Skeletal muscle cell (primary cell): ENCODE results near the gene RAG1.

Experiments used
- DNase-seq: peaks from one replicate; pipeline ENCODE4 v3.0.0-alpha.2; 2010; ENCODE audit warnings: low read depth
- H3K4me3 ChIP-seq: 2 replicates; pipeline ENCODE4 v1.5.1; 2011; ENCODE audit warnings: low read depth, mild to moderate bottlenecking, control low read depth, low read length, moderate library complexity

Gene RAG1

DNA sequence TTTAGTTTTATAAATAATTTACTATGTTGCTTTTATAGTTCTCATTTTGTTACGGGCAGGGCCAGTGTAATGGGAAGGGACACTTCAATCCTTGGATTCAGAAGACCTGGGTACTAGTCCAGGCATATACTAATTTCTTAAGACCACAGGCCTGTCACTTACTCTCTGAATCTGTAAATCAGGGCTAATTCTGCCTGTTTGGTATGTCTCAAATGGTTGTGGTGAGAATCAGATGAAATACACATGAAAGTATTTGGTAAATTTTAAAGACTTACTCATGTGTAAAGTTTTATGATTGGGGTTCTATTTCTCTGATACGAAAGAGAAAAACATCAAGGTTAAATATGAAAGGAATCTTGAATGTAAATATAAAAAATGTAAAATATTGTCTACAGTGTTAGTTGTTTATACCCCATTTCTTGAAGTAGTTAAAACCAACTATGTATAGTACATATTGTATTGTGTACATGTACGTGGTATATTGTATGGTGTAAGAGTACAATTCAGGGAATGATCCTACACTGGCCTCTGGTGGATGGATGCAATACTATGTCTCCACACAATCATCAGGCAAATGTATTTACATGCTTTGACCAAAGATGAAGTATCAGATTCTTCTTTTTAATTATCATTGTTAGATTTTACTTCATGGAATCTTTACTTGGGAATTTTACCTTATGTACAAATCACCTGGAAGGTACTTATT, 54.8 kb downstream of the RAG1 start:
- no peak for DNase-seq
- no peak overlapping the region for H3K4me3 ChIP-seq

DNA sequence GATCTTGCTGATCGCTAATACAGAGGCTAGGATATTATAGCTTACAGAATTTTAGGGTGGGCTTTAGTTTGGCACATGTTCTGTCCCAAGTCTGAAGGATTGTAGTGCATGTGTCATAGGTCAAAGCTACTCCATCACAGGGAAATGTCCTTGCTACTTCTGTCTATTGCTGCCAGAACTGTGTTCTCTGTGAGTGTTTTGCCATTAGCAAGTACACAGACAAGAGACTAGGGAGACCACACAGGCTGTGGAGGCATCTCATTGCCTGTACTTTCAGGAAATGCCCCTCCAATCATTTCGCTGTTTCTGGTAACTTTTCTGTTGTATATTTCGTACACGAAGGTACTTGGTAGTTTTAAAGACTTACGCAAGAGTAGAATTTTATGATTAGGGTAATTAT, 55.7 kb downstream of the RAG1 start:
- no peak overlapping the region for H3K4me3 ChIP-seq
- DNase-seq = no peak

DNA sequence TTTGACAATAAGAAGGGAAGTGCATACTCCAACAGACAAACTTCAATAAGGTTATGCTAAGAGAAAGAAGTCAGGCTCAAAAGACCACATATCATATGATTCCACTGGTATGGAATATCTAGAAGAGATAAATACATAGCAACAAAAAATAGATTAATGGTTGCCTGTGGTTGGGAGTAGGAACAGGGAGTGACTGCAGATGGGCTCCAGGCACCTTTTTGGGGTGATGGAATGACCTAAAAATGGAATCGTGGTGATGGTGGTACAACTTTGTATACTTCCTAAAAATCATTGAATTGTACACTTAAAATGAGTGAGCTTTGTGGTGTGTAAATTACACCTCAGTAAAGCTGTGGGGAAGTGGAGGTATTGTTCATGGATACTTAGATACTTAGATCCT, 59.2 kb downstream of the RAG1 start:
- no peak overlapping the region for H3K4me3 ChIP-seq
- no peak for DNase-seq

DNA sequence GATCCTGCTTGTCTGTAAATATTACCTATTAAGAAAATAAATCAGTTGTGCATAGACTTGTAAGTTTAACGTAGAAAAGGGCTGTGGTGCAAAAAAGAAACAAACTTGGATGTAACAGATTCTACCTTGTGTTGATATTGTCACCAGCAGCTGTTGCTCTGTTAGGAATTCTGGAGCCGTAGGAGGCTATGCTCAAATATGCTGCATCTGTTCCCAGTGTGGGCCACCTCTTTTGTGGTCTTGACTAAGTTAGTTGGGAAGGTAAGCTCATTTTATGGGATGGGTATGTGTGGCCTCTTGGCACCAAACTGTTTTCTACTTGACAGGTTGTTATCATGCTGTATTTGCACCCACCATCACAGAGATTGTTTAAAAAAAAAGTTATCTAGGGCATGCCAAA, 59.7 kb downstream of the RAG1 start:
- DNase-seq = no peak
- no peak overlapping the region for H3K4me3 ChIP-seq

DNA sequence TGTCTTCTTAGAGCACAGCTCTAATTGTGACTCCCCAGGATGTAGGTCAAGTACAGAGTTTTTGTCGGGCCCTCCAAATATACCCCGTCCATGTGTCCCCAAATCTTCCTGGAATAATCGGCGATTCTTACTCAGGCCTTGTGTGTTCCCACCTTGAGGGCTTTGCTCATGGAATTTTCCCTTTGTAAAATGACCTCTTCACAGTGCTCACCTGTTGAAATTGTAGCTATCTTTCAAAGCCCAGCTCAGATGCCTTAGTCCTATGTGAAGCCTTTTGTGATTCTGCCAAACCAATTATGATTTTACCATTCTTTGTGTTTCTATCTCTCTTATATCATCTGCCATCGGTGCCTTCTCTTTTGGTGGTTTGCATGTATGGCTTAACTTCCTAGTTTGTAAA, 60.3 kb downstream of the RAG1 start:
- DNase-seq = no peak
- no peak overlapping the region for H3K4me3 ChIP-seq

DNA sequence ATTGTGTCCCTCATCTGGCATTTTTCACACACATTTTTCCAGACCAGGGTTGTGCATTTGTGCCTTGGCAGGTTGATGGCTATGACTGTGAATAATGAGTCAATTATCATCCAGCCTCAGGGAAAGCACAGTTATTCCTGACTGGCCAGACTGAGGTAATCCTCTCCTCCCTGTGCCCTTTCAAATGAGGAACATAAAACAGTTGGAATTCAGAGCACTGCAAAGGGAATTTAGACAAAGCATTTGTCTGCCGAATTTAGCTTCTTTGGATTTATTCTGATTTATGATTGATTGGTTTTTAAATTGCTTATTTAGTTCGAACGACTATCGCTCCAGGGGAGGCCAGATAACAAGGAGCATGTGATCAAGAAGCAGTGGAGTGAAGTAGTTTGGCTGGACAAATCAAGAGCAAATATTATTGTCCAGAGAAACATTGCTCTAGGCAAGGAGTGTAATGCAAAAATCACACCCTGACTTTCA, 61.0 kb downstream of the RAG1 start:
- no peak overlapping the region for H3K4me3 ChIP-seq
- DNase-seq = no peak
